Measurements from ENCODE around the gene VAPB.

VAPB gene

GRCh38 chr20:58479726-58480440 lies 90.9 kb downstream of the VAPB start:
- H3K27ac ChIP-seq (ENCODE audit: extremely low read depth, low read depth, low read length): no peak overlapping the region
- H3K36me3 ChIP-seq (ENCODE audit: control insufficient read depth in 2 of 2, insufficient read depth in 1 of 2, low read length in 2 of 2): no peaks in the 10 kb centered on the region
- H3K4me3 ChIP-seq (ENCODE audit: low read depth, low read length): no peak overlapping the region
- POLR2A ChIA-PET: no interaction called here
- H3K9me3 ChIP-seq (ENCODE audit: control insufficient read depth, insufficient read depth, low read depth, low read length): no peaks in the 10 kb centered on the region
- no peaks in the 10 kb centered on the region for H3K4me1 ChIP-seq (ENCODE audit: control insufficient read depth, insufficient read depth, low read length)
- CTCF ChIA-PET: interaction anchor here (0.7 to 2.5 kb wide), 5 partner anchors 26 to 387 kb away, joined by 3 to 23 read pairs (median 4); no protein-coding TSS in a partner anchor
- TF ChIP-seq KLF9 (tag by site-specific recombination; IDR thresholded peaks at IDR 0.05; ENCODE audit: low read depth) (no peak), ZNF629 (tag by site-specific recombination; IDR thresholded peaks at IDR 0.05) (no peak), ZNF600 (tag by site-specific recombination; IDR thresholded peaks at IDR 0.05) (no peak), ZNF24 (tag by site-specific recombination; IDR thresholded peaks at IDR 0.05) (no peak), OSR2 (tag by site-specific recombination; IDR thresholded peaks at IDR 0.05) (no peak), ZNF2 (tag by site-specific recombination; IDR thresholded peaks at IDR 0.05) (no peak), ZNF354C (tag by site-specific recombination; IDR thresholded peaks at IDR 0.05; ENCODE audit: borderline replicate concordance, low read depth) (no peak), ZNF529 (tag by site-specific recombination; IDR thresholded peaks at IDR 0.05; ENCODE audit: insufficient replicate concordance) (no peak), ZNF223 (tag by site-specific recombination; IDR thresholded peaks at IDR 0.05) (no peak), ZNF488 (tag by site-specific recombination; IDR thresholded peaks at IDR 0.05) (no peak)
- TF ChIP-seq, protein P1, sequence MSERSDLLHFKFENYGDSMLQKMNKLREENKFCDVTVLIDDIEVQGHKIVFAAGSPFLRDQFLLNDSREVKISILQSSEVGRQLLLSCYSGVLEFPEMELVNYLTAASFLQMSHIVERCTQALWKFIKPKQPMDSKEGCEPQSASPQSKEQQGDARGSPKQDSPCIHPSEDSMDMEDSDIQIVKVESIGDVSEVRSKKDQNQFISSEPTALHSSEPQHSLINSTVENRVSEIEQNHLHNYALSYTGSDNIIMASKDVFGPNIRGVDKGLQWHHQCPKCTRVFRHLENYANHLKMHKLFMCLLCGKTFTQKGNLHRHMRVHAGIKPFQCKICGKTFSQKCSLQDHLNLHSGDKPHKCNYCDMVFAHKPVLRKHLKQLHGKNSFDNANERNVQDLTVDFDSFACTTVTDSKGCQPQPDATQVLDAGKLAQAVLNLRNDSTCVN (tag by site-specific recombination; optimal IDR thresholded peaks at IDR 0.05): no peak
- TF ChIP-seq, protein P2, sequence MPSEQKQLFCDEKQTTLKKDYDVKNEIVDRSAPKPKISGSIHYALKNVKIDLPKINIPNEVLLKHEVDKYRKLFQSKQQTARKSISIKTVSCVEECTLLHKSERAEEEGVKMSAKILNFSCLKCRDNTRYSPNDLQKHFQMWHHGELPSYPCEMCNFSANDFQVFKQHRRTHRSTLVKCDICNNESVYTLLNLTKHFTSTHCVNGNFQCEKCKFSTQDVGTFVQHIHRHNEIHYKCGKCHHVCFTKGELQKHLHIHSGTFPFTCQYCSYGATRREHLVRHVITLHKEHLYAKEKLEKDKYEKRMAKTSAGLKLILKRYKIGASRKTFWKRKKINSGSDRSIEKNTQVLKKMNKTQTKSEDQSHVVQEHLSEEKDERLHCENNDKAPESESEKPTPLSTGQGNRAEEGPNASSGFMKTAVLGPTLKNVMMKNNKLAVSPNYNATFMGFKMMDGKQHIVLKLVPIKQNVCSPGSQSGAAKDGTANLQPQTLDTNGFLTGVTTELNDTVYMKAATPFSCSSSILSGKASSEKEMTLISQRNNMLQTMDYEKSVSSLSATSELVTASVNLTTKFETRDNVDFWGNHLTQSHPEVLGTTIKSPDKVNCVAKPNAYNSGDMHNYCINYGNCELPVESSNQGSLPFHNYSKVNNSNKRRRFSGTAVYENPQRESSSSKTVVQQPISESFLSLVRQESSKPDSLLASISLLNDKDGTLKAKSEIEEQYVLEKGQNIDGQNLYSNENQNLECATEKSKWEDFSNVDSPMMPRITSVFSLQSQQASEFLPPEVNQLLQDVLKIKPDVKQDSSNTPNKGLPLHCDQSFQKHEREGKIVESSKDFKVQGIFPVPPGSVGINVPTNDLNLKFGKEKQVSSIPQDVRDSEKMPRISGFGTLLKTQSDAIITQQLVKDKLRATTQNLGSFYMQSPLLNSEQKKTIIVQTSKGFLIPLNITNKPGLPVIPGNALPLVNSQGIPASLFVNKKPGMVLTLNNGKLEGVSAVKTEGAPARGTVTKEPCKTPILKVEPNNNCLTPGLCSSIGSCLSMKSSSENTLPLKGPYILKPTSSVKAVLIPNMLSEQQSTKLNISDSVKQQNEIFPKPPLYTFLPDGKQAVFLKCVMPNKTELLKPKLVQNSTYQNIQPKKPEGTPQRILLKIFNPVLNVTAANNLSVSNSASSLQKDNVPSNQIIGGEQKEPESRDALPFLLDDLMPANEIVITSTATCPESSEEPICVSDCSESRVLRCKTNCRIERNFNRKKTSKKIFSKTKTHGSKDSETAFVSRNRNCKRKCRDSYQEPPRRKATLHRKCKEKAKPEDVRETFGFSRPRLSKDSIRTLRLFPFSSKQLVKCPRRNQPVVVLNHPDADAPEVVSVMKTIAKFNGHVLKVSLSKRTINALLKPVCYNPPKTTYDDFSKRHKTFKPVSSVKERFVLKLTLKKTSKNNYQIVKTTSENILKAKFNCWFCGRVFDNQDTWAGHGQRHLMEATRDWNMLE (tag by site-specific recombination; conservative IDR thresholded peaks at IDR 0.05; ENCODE audit: low read depth): no peak
- TF ChIP-seq, protein P3, sequence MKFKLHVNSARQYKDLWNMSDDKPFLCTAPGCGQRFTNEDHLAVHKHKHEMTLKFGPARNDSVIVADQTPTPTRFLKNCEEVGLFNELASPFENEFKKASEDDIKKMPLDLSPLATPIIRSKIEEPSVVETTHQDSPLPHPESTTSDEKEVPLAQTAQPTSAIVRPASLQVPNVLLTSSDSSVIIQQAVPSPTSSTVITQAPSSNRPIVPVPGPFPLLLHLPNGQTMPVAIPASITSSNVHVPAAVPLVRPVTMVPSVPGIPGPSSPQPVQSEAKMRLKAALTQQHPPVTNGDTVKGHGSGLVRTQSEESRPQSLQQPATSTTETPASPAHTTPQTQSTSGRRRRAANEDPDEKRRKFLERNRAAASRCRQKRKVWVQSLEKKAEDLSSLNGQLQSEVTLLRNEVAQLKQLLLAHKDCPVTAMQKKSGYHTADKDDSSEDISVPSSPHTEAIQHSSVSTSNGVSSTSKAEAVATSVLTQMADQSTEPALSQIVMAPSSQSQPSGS (tag by site-specific recombination; IDR thresholded peaks at IDR 0.05; ENCODE audit: low read depth): no peak

DNA sequence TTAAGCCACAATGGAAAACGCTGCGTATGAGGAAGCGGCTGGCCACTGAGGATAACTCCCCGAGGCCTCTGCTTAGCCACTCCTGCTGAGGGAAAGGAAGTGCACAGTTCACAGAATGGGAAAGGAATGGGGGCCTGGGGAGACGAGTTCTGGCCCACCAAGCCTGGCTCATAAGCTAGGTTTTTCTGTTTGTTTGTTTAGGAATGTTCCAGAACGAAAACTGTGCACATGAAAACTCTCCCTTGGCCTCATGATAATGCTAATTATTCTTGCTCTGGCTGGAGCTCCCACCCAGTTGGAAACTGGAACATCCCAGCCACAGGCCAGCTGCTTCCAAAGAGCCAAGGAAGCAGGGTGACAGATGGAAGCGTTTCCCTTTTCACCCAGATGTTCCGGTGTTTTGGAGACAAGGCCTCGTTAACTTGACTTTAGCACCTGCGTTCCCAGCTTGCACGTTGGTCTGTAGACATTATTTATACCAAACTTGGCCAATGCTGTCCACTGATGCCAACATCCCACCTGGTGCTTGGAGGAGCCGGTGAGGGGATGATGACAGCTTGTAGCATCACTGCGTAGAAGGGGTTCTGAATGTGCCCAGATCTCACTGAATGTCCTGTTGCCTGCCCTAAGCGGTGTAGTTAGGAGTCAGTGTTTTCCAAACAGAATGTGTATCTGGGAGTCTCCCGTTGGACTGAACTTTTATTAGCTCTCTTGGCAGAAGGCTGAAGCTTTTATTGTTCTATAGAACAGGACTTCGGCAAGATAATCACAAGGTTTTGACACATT lies 91.7 kb downstream of the VAPB start:
- CTCF ChIA-PET: interaction anchor here (0.6 to 2.5 kb wide), 21 partner anchors 8 to 976 kb away, joined by 3 to 23 read pairs (median 4); partner anchors contain the start of gene STX16
- POLR2A ChIA-PET: interaction anchor here (1.7 kb wide), 1 partner anchor 170 kb away, joined by 10 read pairs; the partner anchor contains the start of gene STX16
- Histone ChIP-seq H3K36me3 (ENCODE audit: control insufficient read depth in 2 of 2, insufficient read depth in 1 of 2, low read length in 2 of 2) (no peaks in the 10 kb centered on the region), H3K9me3 (ENCODE audit: control insufficient read depth, insufficient read depth, low read depth, low read length) (no peaks in the 10 kb centered on the region), H3K27ac (ENCODE audit: extremely low read depth, low read depth, low read length) (no peak overlapping the region), H3K4me1 (ENCODE audit: control insufficient read depth, insufficient read depth, low read length) (no peaks in the 10 kb centered on the region), H3K4me3 (ENCODE audit: low read depth, low read length) (no peak overlapping the region)
- TF ChIP-seq ZNF555 (tag by site-specific recombination; conservative IDR thresholded peaks at IDR 0.05) (no peak), ZNF596 (tag by site-specific recombination; IDR thresholded peaks at IDR 0.05) (no peak), ZNF121 (tag by site-specific recombination; IDR thresholded peaks at IDR 0.05) (no peak), ZNF530 (tag by site-specific recombination; IDR thresholded peaks at IDR 0.05; ENCODE audit: low read depth) (no peak), ZBTB21 (tag by site-specific recombination; IDR thresholded peaks at IDR 0.05) (no peak), ZFP41 (tag by site-specific recombination; IDR thresholded peaks at IDR 0.05; ENCODE audit: borderline replicate concordance) (no peak), ZNF501 (tag by site-specific recombination; IDR thresholded peaks at IDR 0.05) (no peak), ZNF692 (tag by site-specific recombination; IDR thresholded peaks at IDR 0.05) (no peak)
- TF ChIP-seq, protein P3 (tag by site-specific recombination; IDR thresholded peaks at IDR 0.05; ENCODE audit: low read depth): no peak

Measured in HEK293 (cell line).